Measurements from ENCODE around the gene TAF4B. TPM values are rescaled to one million over a fixed set of nuclear protein-coding genes. Genes with fewer than 3 reads are reported as not detected.

TAF4B gene
- total RNA-seq, 4 donors from 2014 or later = 5.1 to 9.2 (median 6.7) TPM

DNA sequence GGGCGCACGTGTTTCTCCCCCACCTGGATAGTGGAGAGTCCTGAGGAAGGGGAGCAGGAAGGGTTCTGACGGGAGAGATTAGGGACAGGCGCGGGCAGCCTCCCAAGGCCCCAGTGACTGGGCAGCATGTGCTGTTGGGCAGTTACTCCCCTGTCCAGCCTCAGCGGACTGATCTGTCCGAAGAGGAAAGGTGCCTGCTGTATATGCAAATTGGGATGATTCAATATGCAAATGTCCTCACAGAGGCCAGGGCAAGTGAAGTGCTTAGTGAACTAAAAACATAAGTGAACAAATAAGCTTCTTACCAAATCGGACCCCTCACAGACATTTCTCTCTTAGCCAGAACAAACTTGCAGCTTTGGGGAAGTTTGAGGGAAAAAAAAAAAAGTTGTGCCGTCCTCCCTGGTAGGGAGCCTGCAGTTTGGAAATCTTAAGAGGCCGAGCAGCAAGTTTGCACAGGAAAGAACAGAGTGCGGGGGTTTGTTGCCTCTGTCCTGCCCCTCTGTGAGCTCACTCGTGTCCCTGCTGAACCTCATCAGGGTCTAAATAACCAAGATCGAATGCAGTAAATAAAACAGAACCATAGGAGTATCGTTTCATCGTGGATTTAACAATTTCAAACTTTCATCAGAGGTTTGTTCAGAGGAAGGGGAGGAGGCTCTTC is 180.7 kb downstream of the TAF4B start:
- Histone ChIP-seq H3K9me3 (no peaks in the 10 kb centered on the region), H3K4me1 (no peaks in the 10 kb centered on the region), H3K27me3 (no peaks in the 10 kb centered on the region), H3K36me3 (no peaks in the 10 kb centered on the region), H3K27ac (no peak overlapping the region), H3K4me3 (no peak overlapping the region)
- ATAC-seq (no peak), DNase-seq (no peak)
- intact Hi-C loops (cut with DNase I; ENCODE audit: low total_unique reads) (no loop called here), in situ Hi-C loops (cut with MboI; ENCODE audit: low sequenced_read_pairs in 4 of 4) (loop anchor here in 2 of 4 donors (10.0 to 25.0 kb wide), 2 partner anchors 230 to 238 kb away; no protein-coding TSS in a partner anchor)
- TF ChIP-seq, protein P1, sequence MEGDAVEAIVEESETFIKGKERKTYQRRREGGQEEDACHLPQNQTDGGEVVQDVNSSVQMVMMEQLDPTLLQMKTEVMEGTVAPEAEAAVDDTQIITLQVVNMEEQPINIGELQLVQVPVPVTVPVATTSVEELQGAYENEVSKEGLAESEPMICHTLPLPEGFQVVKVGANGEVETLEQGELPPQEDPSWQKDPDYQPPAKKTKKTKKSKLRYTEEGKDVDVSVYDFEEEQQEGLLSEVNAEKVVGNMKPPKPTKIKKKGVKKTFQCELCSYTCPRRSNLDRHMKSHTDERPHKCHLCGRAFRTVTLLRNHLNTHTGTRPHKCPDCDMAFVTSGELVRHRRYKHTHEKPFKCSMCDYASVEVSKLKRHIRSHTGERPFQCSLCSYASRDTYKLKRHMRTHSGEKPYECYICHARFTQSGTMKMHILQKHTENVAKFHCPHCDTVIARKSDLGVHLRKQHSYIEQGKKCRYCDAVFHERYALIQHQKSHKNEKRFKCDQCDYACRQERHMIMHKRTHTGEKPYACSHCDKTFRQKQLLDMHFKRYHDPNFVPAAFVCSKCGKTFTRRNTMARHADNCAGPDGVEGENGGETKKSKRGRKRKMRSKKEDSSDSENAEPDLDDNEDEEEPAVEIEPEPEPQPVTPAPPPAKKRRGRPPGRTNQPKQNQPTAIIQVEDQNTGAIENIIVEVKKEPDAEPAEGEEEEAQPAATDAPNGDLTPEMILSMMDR (IDR thresholded peaks at IDR 0.05 in 4 of 5, conservative IDR thresholded peaks at IDR 0.05 in 1 of 5) = no peak
- no peak for TF ChIP-seq POLR2A (IDR thresholded peaks at IDR 0.05)

DNA sequence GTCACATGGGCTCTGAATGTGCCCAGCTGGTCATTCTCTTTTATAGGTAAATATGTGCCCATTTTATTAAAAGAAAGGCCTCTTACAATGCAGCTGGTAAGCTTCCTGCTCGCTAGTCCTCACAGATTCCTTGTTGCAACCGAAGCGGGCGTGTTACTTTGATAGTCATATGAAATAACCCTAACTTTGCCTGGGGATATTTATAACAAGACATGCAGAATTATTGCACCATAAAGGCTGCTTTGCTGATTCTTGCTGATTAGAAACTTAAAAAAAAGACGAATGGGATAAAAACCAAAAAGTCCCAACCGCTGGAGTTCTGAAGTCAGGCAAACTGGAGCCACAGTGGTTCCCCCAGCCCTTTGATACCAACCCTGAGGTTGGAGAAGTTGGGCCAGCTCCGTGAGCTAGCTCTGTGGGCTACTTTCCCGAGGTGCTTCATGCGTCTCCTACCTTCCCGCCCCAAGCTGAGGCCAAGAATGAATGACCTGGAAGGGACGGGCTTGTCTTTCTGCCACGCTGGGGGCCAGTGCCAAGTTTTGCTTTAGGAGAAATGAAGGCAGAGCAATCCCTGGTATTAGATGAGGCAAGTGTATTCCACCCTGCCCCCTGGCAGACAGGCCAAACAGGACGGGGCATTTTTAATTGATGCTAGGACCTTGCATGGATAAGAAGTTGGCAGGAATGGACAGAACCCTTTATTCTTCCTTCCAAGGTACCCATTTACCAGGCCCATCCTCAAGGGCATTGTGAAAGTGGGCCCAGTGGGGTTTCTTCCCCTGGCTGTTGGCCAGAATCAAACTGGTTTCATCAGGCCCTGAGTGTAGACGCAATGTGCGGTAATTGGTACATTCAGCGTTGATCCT is 181.7 kb downstream of the TAF4B start:
- no peaks in the 10 kb centered on the region for H3K4me1 ChIP-seq
- H3K27ac ChIP-seq = no peak overlapping the region
- no peak for ATAC-seq
- DNase-seq = no peak
- H3K4me3 ChIP-seq = no peak overlapping the region
- intact Hi-C loops (cut with DNase I; ENCODE audit: low total_unique reads) = no loop called here
- in situ Hi-C loops (cut with MboI; ENCODE audit: low sequenced_read_pairs in 4 of 4) = loop anchor here in 2 of 4 donors (10.0 to 25.0 kb wide), 2 partner anchors 229 to 237 kb away; no protein-coding TSS in a partner anchor
- no peaks in the 10 kb centered on the region for H3K27me3 ChIP-seq
- TF ChIP-seq, protein P1 (IDR thresholded peaks at IDR 0.05 in 4 of 5, conservative IDR thresholded peaks at IDR 0.05 in 1 of 5) = no peak
- TF ChIP-seq POLR2A (IDR thresholded peaks at IDR 0.05) = no peak
- H3K9me3 ChIP-seq = no peaks in the 10 kb centered on the region
- H3K36me3 ChIP-seq = no peaks in the 10 kb centered on the region

DNA sequence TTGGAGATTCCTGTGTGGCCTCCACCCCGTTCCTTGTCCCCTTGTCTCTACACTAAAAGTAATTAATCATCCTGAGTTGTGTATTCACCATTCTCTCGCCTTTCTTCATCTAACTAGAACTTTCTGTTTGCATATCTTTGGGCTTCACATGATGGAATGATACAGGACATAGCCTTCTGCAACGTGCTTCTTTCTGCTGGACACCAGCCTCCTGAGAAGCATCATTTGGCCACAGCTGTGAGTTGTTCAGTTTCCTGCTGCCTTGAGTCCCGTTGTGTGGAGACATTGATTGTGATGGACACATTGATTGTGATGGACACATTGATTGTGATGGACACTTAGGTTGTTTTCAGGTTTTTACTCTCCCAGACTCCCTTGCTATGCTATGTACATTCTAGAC is 182.8 kb downstream of the TAF4B start:
- DNase-seq = no peak
- ATAC-seq = no peak
- no peaks in the 10 kb centered on the region for H3K36me3 ChIP-seq
- H3K27ac ChIP-seq = no peak overlapping the region
- H3K4me3 ChIP-seq = no peak overlapping the region
- intact Hi-C loops (cut with DNase I; ENCODE audit: low total_unique reads) = no loop called here
- no peaks in the 10 kb centered on the region for H3K27me3 ChIP-seq
- no peaks in the 10 kb centered on the region for H3K9me3 ChIP-seq
- TF ChIP-seq POLR2A (IDR thresholded peaks at IDR 0.05) = no peak
- TF ChIP-seq, protein P1 (IDR thresholded peaks at IDR 0.05 in 4 of 5, conservative IDR thresholded peaks at IDR 0.05 in 1 of 5) = no peak
- in situ Hi-C loops (cut with MboI; ENCODE audit: low sequenced_read_pairs in 4 of 4) = loop anchor here in 2 of 4 donors (10.0 to 25.0 kb wide), 2 partner anchors 228 to 236 kb away; no protein-coding TSS in a partner anchor
- H3K4me1 ChIP-seq = no peaks in the 10 kb centered on the region

DNA sequence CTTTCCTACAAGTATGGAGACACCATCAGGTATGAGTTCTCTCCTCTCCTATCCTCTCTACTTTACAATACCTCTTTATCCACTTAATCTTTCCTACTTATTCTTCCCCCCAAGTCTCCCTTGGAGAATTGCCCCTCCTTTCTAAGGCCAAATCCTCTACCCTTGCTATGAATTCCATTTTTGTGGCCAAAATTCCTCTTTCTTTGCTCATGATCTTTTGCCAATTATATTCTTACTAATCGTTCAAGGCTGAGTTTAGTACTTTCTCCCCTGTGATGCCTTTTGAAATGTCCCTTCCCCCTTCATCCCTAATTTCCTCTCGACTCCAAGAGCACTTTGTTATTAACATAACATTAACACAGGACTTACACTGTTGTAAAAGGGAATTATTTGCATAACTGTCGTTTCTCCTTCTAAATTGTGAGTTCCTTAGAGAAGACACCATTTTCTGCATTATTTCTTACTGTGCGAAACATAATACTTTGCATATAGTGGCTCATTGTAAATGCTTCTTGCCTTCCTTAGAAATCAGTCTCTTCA is 188.7 kb downstream of the TAF4B start:
- no peak for ATAC-seq
- H3K36me3 ChIP-seq = no peaks in the 10 kb centered on the region
- TF ChIP-seq, protein P1 (IDR thresholded peaks at IDR 0.05 in 4 of 5, conservative IDR thresholded peaks at IDR 0.05 in 1 of 5) = no peak
- no peak for TF ChIP-seq POLR2A (IDR thresholded peaks at IDR 0.05)
- H3K4me3 ChIP-seq = no peak overlapping the region
- intact Hi-C loops (cut with DNase I; ENCODE audit: low total_unique reads) = no loop called here
- no peak overlapping the region for H3K27ac ChIP-seq
- no peaks in the 10 kb centered on the region for H3K4me1 ChIP-seq
- DNase-seq = no peak
- no peaks in the 10 kb centered on the region for H3K9me3 ChIP-seq
- no peaks in the 10 kb centered on the region for H3K27me3 ChIP-seq
- in situ Hi-C loops (cut with MboI; ENCODE audit: low sequenced_read_pairs in 4 of 4) = loop anchor here in 1 of 4 donors (25.0 kb wide), 1 partner anchor 222 kb away; no protein-coding TSS in a partner anchor

Measured in gastrocnemius medialis (tissue), 4 donors.